Measurements from ENCODE around the gene TET3.
"Not testable (repeated sequence)": the region's sequence is repeated elsewhere in the genome, so short reads cannot be mapped to it uniquely, and the experiment has no call there.

The TET3 gene

DNA sequence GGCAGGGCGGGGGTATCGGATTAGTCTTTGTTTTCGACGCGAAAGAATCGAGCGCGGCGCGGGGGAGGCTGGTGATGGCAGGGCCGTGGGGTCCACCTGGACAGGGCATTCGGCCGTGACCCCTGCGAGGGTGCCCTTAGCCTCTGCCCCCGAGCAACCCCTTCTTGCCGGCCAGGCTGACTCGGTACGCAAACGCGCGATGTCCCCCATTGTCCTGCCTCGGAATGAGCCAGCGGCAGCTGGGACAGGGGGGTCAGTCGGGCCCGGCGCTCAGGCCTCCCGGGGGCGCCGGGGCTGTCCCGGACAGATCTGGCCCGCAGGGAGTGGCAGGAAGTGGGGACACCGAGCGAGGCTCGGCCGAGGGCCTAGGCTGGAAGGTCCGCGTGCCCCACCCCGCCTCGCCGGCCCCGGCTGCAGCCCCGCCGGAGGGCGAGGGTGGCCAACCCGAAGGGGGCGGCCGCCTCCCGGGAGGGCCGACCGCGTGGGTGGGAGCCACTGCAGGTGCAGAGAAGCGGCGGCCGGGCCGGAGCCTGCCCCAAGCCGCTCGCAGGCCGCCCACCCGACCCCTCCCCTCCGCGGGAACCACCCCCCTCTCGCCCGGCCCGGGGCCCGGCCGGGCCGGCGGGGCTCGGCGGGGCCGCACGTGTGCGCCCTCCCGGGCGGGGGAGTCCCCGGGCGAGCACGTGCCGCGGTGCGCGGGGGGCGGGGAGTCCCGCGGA lies at the start of gene TET3:
TSS of gene TET3 (plus strand) at position 708 of the 719 bp plus-strand sequence. CDS start 1,494 bp downstream, outside the sequence.
- DNase-seq (ENCODE audit: low read depth in 2 of 2) = no peak
- TF ChIP-seq, protein P1, sequence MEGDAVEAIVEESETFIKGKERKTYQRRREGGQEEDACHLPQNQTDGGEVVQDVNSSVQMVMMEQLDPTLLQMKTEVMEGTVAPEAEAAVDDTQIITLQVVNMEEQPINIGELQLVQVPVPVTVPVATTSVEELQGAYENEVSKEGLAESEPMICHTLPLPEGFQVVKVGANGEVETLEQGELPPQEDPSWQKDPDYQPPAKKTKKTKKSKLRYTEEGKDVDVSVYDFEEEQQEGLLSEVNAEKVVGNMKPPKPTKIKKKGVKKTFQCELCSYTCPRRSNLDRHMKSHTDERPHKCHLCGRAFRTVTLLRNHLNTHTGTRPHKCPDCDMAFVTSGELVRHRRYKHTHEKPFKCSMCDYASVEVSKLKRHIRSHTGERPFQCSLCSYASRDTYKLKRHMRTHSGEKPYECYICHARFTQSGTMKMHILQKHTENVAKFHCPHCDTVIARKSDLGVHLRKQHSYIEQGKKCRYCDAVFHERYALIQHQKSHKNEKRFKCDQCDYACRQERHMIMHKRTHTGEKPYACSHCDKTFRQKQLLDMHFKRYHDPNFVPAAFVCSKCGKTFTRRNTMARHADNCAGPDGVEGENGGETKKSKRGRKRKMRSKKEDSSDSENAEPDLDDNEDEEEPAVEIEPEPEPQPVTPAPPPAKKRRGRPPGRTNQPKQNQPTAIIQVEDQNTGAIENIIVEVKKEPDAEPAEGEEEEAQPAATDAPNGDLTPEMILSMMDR (IDR thresholded peaks at IDR 0.05; ENCODE audit: low read depth, low read length) = no peak
- H3K4me3 ChIP-seq (replicated peaks in 1 of 2; ENCODE audit: low read depth in 2 of 2, low read length in 2 of 2) = peak within 1 kb of the TSS; percentile 58 to 59

DNA sequence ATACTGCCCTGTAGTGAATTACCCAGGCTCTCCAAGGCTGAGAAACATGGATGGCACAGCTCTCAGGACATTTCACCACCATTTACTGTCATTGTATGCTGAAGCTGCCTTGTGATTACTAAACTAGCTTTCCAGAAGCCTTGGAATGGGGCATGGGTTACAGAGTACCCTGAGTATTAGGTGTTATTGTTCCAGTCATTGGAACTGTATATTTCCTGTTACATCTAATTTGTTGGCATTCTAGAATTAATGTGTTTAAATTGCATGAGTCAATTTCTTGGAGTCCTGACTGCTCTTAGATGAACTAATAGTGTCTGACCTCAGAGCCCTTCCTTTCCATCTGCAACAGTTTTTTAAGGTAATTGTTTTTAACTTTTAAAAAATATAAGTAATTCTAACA lies 49.1 kb upstream of the TET3 start:
- TF ChIP-seq, protein P1 (IDR thresholded peaks at IDR 0.05; ENCODE audit: low read depth, low read length) = no peak
- DNase-seq (ENCODE audit: low read depth in 2 of 2) = no peak
- H3K4me3 ChIP-seq (replicated peaks in 1 of 2; ENCODE audit: low read depth in 2 of 2, low read length in 2 of 2) = no peak overlapping the region

DNA sequence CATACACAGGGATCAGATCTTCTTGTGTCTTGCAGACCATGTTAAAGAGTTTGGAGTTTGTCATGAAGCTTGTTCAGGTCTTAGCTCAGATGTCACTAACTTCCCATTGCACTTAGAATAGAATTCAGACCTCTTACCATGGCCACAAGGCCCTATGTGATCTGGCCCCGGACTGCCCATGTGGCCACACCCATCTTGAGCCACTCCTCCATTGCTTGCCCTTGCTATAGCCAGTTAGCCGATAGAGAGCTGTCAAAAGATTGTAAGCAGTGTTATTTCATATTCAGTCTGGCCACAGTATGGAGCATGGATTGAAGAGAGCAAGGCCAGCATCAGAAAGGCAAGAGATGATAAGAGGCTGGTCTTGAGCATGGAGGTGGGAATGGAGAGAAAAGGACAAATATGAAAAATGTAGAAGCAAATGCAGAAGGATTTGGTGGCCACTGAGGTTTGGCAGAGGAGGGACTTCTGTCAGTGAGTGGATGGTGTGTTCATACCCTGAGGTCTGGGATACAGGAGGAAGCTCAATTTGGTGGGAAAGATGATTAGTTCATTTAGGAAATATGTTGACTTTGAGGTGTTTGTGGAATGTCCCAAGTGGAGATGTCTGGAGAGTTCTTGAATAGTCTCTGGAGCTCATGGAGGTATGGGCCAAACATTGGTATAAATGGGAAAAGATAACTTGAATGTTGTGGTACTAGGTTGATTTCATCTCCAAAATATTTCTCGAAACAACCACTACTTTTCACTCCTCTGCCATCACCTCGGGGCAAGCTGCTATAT lies 47.4 kb upstream of the TET3 start:
- TF ChIP-seq, protein P1 (IDR thresholded peaks at IDR 0.05; ENCODE audit: low read depth, low read length) = no peak
- no peak overlapping the region for H3K4me3 ChIP-seq (replicated peaks in 1 of 2; ENCODE audit: low read depth in 2 of 2, low read length in 2 of 2)
- peak in 1 of 2 donors; percentile 15 for DNase-seq (ENCODE audit: low read depth in 2 of 2)

DNA sequence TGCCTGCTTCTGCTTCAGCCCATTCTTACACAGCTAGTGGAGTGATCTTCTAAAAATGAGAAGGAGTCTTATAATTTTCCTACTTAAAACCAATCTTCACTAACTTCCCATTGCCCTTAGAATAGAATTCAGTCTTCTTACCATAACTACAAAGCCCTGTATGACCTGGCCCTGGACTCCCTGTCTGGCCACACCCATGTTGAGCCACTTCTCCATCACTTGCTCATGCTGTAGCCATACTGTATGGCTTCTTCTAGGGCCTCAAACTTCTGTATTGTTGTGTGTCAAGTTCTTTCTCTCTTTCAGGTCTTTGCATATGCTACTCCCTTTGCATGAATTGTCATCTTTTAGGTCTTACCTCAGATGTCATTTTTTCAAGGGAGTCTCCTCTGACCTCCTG lies 46.8 kb upstream of the TET3 start:
- no peak for DNase-seq (ENCODE audit: low read depth in 2 of 2)
- no peak overlapping the region for H3K4me3 ChIP-seq (replicated peaks in 1 of 2; ENCODE audit: low read depth in 2 of 2, low read length in 2 of 2)
- TF ChIP-seq, protein P1 (IDR thresholded peaks at IDR 0.05; ENCODE audit: low read depth, low read length) = no peak

DNA sequence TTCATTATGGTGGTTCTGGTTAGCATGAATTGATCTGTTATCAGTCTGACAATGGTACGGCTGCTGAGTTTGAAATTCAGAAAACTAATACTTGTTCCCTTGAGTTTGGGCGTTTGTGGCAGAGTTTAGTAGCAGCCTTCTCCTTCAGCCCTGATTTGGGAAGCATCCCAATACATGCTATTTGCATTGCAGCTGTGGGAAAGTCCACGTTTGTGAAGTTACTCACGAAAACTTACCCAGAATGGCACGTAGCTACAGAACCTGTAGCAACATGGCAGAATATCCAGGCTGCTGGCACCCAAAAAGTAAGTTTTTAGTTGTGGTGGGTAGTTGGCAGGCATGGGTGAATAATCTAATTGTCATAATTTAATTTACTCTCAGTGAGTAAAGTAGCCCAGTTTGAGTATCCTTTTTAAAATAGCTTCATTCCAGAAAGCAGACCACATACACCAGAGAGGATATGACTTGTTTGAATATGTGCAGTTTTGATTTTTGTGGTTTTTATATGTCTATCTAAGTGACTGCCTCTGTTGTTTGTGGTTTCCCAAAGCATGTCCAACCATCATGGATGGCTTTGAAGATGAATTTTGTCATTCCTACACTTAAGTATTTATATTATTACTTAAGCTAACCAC lies 45.9 kb upstream of the TET3 start:
- no peak overlapping the region for H3K4me3 ChIP-seq (replicated peaks in 1 of 2; ENCODE audit: low read depth in 2 of 2, low read length in 2 of 2)
- peak; percentile 37 to 75 for DNase-seq (ENCODE audit: low read depth in 2 of 2)
- TF ChIP-seq, protein P1 (IDR thresholded peaks at IDR 0.05; ENCODE audit: low read depth, low read length) = no peak

DNA sequence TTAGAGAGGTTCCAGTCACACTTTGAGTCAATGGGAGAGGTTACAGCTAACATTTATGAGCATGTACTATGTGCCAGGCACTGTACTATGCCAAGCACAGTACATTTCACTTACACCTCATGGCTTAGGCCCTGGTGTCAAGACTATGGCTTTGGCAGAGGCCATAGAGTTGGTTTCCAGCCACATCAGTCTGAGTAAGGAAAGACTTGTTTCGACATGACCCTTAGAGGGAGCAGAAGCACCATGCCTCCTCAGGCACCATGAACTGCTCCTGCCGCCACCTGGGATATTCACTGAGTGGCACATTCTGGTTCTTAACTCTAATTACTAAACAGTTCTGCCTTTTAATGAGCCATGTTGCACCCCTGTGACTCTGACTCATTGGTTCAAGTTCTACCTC lies 45.3 kb upstream of the TET3 start:
- TF ChIP-seq, protein P1 (IDR thresholded peaks at IDR 0.05; ENCODE audit: low read depth, low read length) = no peak
- H3K4me3 ChIP-seq (replicated peaks in 1 of 2; ENCODE audit: low read depth in 2 of 2, low read length in 2 of 2) = no peak overlapping the region
- DNase-seq (ENCODE audit: low read depth in 2 of 2) = peak; percentile 51 to 65

DNA sequence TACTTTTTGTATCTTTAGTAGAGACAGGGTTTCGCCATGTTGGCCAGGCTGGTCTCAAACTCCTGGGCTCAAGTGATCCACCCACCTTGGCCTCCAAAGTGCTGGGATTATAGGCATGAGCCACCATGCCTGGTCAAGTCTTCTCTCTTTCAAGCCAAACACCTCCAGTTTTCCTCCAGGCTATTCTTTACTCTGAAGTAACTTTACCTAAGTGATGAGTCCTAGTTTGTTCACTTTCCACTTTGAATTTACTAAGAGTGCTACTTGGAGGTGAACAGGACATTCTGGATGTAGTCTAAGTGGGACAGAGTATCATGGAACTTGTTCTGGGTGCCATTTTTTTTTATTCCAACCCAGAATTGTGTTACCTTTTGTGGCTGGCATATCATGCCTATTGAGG lies 44.6 kb upstream of the TET3 start:
- not testable (repeated sequence) for H3K4me3 ChIP-seq (replicated peaks in 1 of 2; ENCODE audit: low read depth in 2 of 2, low read length in 2 of 2); DNase-seq (ENCODE audit: low read depth in 2 of 2)

All from cardiac fibroblast (primary cell).